ELF-1 (cell line): ENCODE measurements around the gene KYNU.

Source experiments
- DNase-seq: peaks from one replicate; pipeline ENCODE4 v3.0.0-alpha.2; 2016; ENCODE audit warnings: low read depth, low spot score

Gene KYNU

GRCh38 chr2:142961202-142961601, 83.7 kb downstream of the KYNU start:
- no peak for DNase-seq

DNA sequence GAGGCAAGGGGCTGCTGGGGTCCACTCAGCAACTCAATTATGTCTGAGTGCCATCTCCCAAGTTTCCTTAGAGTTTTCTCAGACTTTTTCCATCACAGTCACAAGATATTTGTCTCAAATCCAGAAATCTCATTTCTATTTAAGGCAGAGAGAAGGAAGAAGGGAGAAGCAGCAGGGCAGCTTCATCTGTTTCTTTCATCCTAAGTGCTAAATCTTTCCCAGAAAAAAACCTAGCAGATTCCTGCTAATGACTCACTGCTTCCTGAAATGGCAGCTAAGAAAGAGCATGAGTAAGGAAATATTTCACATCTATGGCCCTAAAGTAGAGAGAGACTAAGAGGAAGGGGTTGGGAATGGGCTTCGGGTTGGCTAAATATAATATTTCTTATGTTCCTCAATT, 88.0 kb downstream of the KYNU start:
- no peak for DNase-seq

- no peak for DNase-seq
Observed at GRCh38 chr2:142966284-142966683, 88.8 kb downstream of the KYNU start.

- DNase-seq: no peak
Observed at GRCh38 chr2:142967060-142967459, 89.6 kb downstream of the KYNU start.

GRCh38 chr2:142973160-142973821, 95.8 kb downstream of the KYNU start:
- DNase-seq: peak; percentile 19

GRCh38 chr2:142973822-142974207, 96.4 kb downstream of the KYNU start:
- DNase-seq: no peak

GRCh38 chr2:142974288-142975024, 97.0 kb downstream of the KYNU start:
- DNase-seq: peak; percentile 28

DNA sequence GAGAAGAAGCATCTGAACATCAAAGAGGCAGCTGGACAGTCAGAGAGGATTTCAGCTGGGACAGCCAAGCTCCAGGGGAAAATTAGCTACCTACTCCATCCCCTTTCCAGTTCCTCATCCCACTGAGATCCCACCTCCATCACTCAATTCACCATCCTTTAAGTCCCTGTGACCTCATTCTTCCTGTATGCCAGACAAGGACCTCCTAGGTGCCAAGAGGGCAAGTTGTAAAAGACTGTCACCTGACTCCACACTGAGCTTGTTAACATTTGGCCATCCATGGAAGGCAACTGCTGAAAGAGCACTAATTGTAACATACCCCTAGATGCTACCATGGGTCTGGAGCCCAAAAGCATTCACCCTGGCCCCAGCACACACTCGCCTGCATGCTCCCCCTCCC, 97.8 kb downstream of the KYNU start:
- no peak for DNase-seq

GRCh38 chr2:142980246-142981068, 103.0 kb downstream of the KYNU start:
- DNase-seq: peak; percentile 36

DNA sequence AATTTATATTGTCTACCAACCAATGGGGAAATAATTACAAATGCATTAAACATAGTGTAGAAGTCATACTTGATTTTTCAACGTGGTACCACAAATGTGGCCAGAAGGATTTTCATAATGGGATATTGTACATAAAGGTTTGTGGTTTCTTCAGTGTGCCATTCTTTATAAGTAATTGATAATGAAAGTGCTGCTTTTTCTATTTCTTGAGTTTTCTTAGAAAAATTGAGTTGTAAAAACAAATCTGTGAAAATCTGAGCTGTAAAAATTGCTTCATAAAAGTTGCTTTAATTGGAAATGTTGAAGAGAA, 103.6 kb downstream of the KYNU start:
- no peak for DNase-seq

GRCh38 chr2:142981756-142982155, 104.3 kb downstream of the KYNU start:
- no peak for DNase-seq

- no peak for DNase-seq
Observed at GRCh38 chr2:142983174-142983573, 105.7 kb downstream of the KYNU start.

DNA sequence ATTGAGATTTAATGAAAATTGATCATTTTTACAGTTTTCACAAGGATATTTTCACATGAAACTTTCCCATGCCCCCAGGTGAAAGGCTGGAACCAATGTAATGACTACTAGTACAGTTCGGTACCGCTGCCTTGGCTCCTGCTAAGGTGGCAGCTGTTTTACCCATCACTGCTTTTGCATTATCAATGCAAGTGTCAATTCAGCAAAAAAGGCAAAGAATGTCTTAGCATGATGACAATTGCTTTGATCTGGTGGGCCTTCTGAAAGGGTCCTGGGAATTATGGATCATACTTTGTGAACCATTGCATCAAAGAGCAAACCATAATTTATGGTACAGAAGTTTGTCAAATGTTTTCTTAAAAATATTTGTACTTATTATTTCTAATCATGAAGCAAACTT, 107.2 kb downstream of the KYNU start:
- no peak for DNase-seq

DNA sequence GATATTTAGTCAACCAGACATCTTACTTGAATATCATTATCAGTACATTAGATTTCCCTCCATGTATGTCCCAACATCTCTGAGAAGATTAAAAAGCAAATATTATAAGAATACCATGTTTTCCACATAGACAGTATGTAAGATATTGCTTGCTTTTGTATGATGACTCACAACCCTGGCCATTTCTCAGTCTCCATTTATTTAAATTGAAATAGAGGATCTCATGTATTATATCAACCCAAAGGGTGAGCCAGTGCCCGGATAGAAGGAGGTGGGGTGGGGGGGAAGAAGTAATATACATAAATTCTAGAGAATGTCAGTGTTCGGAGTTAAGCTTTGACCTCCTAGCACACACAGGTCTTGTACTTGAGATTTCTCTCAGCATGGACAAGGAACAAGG, 109.6 kb downstream of the KYNU start:
- DNase-seq: no peak

GRCh38 chr2:142989273-142990204, 112.1 kb downstream of the KYNU start:
- no peak for DNase-seq

DNA sequence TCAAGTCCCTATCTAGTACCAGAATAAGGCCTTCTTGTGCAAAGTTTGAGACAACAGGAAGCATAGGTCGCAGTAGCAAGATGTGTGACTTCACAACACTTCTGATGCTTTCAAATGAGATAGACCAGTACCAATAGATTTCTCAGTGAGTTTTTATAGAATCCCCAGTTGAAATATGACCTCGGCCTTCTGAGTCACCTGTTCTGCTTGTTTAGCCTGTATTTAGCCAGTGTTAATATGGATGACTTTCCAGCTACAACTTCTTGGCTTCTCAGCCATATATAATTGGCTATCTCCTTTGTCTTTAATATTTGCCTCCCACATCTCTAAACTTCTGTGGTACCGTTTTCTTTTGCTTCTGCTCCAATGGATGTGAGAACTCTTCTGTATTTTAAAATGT, 113.8 kb downstream of the KYNU start:
- no peak for DNase-seq

DNA sequence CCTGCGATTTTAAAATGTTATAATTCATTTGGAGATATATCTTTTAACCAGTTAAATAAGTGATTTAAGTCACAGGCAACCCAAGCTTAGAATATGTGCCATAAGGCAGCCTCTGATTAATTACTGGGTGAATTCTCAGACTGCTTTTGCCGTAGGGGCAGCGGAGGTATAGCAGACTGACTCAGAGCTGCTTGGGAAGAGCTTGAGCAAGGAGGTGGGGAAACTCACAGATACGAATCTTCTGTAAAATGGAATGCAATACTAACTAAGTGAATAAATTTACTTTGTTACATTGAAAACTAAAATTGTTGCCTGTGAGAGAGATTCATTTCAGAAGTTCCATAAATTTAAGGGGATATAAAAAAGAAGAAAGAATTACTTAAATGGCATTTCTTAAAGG, 115.4 kb downstream of the KYNU start:
- no peak for DNase-seq

DNA sequence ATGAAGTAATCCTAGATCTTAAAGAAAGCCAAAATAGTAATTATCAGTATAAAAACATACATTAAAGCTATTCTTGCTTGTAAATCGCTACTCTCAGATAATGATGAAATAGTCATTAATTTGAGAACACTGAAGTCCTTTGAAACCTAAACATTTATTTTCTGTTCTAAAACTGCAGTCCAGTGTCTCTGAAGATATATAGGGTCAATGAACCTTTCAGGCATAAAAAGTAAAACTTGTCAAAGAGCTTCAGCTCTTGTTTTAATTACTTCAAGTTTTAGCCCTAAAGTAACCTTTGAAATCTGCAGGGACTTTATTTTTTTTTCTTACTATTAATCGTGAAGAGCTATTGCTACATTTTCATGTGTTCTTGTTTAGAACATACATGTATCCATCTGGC, 116.3 kb downstream of the KYNU start:
- DNase-seq: no peak

- DNase-seq: no peak
Observed at GRCh38 chr2:142994665-142995064, 117.2 kb downstream of the KYNU start.

DNA sequence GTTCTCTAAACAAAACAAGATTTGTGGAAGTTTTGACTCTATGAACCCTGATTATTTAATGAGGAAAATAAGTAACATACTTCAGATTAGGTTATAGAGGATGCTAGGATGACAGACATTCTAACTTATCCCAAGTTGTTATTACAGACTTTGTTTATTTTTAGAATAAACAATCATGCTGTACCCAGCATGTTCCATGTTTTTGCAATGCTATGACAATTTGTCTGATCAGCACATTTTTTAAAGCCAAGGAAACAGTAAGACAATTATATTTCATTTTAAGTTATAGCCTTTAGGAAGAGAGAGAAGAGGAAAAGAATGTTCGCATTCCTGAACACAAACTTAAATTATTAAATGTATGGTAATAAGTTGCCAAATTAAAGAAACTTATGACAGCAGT, 119.8 kb downstream of the KYNU start:
- DNase-seq: no peak

DNA sequence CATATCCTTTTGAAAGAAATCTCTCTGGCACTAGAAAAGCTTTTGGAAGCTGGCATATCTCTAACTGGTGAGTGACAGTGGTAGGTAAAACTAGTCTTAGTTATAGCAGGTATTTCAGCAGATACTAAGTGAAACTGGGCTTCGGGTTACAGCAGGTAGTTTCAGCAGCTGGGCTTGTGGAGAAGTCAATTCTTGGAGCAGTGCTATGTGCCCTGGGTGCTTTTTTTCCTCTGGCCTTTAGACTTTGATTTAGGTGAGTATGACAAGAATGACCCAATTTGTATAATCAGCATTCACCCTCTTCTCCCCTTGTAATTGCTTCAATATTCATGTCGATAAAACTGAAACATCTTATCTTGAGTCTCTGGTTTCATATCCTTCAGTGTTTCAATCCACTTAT, 123.1 kb downstream of the KYNU start:
- DNase-seq: no peak

GRCh38 chr2:143001501-143001900, 124.0 kb downstream of the KYNU start:
- DNase-seq: no peak
